SJCRH30 (cell line): ENCODE results near the gene AGPAT3. TPM values are rescaled to one million over a fixed set of nuclear protein-coding genes. Genes with fewer than 3 reads are reported as not detected.

ENCODE experiments used
- DNase-seq, 2 experiments: peaks; one replicate each; pipeline ENCODE4 v3.0.0-alpha.2; 2015 to 2020
- H3K27ac ChIP-seq: fragments of 250-450 bp; sonication (Bioruptor Pico); 2 replicates; pipeline ENCODE4 v1.5.1; 2020; ENCODE audit warnings: mild to moderate bottlenecking, moderate library complexity
- H3K27me3 ChIP-seq: fragments of 250-450 bp; sonication (Bioruptor Pico); 2 replicates; pipeline ENCODE4 v1.5.1; 2020; ENCODE audit warnings: mild to moderate bottlenecking, moderate library complexity
- H3K36me3 ChIP-seq: fragments of 250-450 bp; sonication (Bioruptor Pico); 2 replicates; pipeline ENCODE4 v1.5.1; 2020; ENCODE audit warnings: mild to moderate bottlenecking, moderate library complexity
- H3K4me1 ChIP-seq: fragments of 250-450 bp; sonication (Bioruptor Pico); 2 replicates; pipeline ENCODE4 v1.5.1; 2020; ENCODE audit warnings: mild to moderate bottlenecking, moderate library complexity
- H3K4me3 ChIP-seq: fragments of 250-450 bp; sonication (Bioruptor Pico); 2 replicates; pipeline ENCODE4 v1.5.1; 2020; ENCODE audit warnings: mild to moderate bottlenecking, moderate library complexity
- H3K9me3 ChIP-seq: fragments of 250-450 bp; sonication (Bioruptor Pico); replicated peaks from 2 replicates; pipeline ENCODE4 v1.5.1; 2020; ENCODE audit warnings: mild to moderate bottlenecking, moderate library complexity
- total RNA-seq: library from RNA; depleted of rRNA; stranded (reverse); fragments of >200 nt; shearing (Covaris generic); gene quantifications from 2 replicates; pipeline ENCODE4 v1.2.3, GENCODE V29; 2014

Gene AGPAT3
- total RNA-seq, 1 experiment from 2014 or later: 18.3 TPM

GRCh38 chr21:43921571-43921978, 56.6 kb downstream of the AGPAT3 start:
- H3K27me3 ChIP-seq: no peaks in the 10 kb centered on the region
- no peaks in the 10 kb centered on the region for H3K4me1 ChIP-seq
- H3K36me3 ChIP-seq: no peaks in the 10 kb centered on the region
- no peaks in the 10 kb centered on the region for H3K9me3 ChIP-seq
- no peak overlapping the region for H3K27ac ChIP-seq
- no peak overlapping the region for H3K4me3 ChIP-seq
- no peak for DNase-seq

DNA sequence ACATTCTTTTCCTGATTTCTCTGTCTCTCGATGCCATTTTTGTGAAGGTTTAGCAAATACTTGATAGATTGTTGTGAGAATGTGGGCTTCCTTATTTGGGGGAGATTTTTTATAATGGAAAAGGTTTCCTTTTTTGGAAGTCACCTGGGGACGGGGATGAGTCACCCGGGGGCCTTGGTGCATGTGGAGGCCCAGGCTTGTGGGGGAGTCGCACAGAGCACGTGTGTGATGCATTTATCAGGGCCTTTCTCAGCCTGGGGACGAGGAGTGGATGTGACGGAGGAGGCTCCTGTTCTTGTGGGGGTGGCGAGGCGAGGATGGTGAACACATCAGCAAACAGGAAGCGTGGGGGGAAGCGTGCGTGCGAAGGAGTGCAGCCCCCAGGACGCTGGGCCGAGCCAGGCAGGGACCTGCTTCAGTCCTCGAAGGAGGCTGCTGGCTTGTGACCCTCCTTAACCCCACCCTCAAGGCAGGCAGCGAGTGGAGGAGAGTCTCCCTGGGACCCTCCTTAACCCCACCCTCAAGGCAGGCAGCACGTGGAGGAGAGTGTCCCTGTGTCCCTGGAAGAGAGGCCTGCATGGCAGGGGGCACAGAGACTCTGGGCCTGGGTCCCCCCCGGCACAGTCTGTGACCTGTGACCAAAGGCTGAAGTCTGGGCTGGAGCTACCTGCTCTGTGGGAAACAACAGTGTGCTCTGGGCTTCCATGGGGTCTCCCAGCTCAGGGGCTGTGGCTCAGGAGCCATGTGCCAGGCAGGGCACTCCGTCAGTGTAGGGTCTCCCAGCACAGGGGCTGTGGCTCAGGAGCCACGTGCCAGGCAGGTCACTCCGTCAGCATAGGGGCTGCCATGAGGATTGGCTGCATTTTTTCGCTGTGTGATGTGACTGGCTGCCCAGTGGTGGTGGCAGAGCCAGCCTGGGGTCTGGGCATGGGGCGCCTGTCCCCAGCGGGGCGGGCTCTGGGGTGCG, 57.2 kb downstream of the AGPAT3 start:
- Histone ChIP-seq H3K4me1 (no peaks in the 10 kb centered on the region), H3K27ac (no peak overlapping the region), H3K9me3 (no peaks in the 10 kb centered on the region), H3K27me3 (no peaks in the 10 kb centered on the region), H3K4me3 (no peak overlapping the region), H3K36me3 (no peaks in the 10 kb centered on the region)
- no peak for DNase-seq

- H3K27me3 ChIP-seq: no peaks in the 10 kb centered on the region
- no peaks in the 10 kb centered on the region for H3K9me3 ChIP-seq
- H3K4me1 ChIP-seq: no peaks in the 10 kb centered on the region
- no peak overlapping the region for H3K27ac ChIP-seq
- H3K36me3 ChIP-seq: no peaks in the 10 kb centered on the region
- DNase-seq: no peak
- no peak overlapping the region for H3K4me3 ChIP-seq
Measured at GRCh38 chr21:43922949-43923348, 57.9 kb downstream of the AGPAT3 start.

DNA sequence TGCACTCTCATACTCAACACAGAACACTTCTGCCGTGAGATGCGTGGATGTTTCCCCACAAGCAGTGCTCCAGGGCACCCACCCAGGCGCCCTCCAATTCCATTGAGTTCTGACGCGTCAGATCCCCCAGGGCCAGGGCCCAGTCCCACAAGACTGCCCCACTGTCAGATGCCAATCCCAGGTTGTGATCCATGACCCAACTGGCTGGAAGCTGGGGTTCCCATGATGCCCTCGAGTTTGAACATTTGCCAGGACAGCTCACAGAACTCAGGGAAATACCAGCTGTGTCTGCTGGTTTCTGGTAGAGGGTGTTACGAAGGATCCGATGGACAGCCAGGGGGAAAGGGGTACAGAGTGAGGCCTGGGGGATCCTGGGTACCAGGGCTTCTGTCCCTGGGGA, 58.4 kb downstream of the AGPAT3 start:
- Histone ChIP-seq H3K27me3 (no peaks in the 10 kb centered on the region), H3K9me3 (no peaks in the 10 kb centered on the region), H3K27ac (no peak overlapping the region), H3K36me3 (no peaks in the 10 kb centered on the region), H3K4me1 (no peaks in the 10 kb centered on the region), H3K4me3 (no peak overlapping the region)
- DNase-seq: no peak

DNA sequence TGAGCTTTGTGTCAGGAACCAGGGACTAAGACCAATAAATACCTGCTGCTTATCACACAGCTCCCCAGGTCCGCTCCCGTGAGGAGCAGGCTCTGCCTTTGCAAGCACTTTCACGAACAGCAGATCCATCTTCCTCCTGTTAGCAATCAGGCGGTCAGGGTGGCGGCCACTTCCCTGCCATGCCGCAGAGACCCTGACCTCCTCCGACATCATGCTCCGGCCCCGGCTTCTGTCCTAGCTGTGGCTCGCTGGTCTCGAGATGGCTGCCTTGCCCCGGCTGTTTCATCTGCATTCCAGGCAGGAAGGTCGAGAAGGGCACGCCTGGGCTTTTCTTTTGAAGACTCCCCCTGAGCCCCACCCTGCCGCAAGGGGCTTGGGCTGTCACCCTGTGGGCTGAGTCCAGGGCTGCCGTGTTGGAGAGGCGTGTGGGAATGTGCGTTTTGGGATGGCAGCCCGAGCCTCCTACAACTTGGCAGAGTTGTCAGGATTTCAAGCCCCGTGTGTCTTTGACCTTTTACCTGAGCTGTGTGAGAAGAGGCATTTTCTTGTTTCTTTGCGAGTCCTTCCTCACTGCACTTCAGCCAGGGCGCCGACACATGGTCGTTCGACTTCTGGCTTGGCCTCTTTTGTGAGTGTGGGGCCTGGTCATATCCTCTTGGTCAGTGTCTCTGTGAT, 59.5 kb downstream of the AGPAT3 start:
- H3K4me3 ChIP-seq: no peak overlapping the region
- H3K36me3 ChIP-seq: no peaks in the 10 kb centered on the region
- H3K27me3 ChIP-seq: no peaks in the 10 kb centered on the region
- no peaks in the 10 kb centered on the region for H3K4me1 ChIP-seq
- no peak for DNase-seq
- H3K27ac ChIP-seq: no peak overlapping the region
- H3K9me3 ChIP-seq: no peaks in the 10 kb centered on the region

DNA sequence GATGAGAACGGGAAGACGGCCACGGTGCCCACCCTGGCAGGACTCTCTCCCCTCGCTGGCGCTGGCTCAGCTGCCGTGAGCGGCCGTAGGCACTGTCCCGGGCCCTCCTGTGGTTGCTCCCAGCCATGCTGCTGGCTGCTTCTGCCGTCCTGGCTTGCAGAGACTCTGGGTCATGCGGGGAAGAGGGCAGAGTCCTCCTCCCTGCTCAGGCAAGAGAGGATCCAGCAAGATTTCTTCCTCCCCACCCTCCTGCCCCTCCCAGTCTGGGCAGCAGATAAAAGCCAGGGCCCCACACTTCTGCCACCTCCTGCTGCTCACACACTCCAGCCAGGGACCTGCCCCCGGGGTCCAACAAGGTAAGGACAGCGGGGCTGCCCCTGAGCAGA, 60.1 kb downstream of the AGPAT3 start:
- H3K27ac ChIP-seq: no peak overlapping the region
- no peak overlapping the region for H3K4me3 ChIP-seq
- DNase-seq: no peak
- H3K4me1 ChIP-seq: no peaks in the 10 kb centered on the region
- H3K9me3 ChIP-seq: no peaks in the 10 kb centered on the region
- H3K36me3 ChIP-seq: no peaks in the 10 kb centered on the region
- H3K27me3 ChIP-seq: no peaks in the 10 kb centered on the region

DNA sequence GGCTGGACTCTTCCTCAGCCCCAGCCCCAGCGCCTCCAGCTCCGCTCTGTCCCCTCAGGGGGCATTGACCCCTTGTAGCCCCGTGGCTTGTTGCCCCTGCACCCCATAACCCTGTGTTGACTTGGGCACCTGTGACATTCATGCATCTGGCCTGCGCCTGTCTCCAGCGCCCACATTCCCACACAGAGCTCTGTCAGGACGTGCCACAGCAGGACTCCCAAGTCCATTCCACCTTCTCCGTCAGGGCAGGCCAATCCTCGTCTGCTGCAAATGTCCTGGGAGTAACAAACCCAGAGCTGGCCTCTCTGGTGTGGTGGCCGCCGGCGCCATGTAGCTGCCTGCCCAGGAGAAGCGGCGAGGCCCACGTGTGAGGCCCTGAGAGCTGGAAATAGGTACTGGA, 60.6 kb downstream of the AGPAT3 start:
- no peak for DNase-seq
- Histone ChIP-seq H3K27me3 (no peaks in the 10 kb centered on the region), H3K4me1 (no peaks in the 10 kb centered on the region), H3K27ac (no peak overlapping the region), H3K9me3 (no peaks in the 10 kb centered on the region), H3K36me3 (no peaks in the 10 kb centered on the region), H3K4me3 (no peak overlapping the region)

DNA sequence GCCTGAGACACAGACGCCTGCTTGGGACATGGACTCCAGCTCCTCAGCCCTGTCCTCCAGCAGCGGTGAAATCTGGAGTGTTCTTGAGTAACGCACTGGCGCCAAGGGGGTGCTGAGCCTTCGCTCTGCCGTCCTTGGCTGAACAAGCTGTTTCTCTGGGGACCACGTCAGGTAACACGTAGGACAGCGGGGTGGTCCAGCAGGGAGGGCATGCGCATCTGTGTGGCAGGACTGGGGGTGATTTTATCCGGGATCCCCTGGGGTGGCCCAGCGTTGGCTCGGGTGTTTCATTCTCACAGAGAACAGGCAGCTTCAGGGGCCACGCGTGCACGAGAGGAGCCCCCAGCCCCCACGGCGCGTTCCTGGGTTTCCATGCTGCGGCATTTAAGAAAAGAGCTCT, 61.2 kb downstream of the AGPAT3 start:
- Histone ChIP-seq H3K27ac (no peak overlapping the region), H3K9me3 (no peaks in the 10 kb centered on the region), H3K36me3 (no peaks in the 10 kb centered on the region), H3K4me3 (no peak overlapping the region), H3K27me3 (no peaks in the 10 kb centered on the region), H3K4me1 (no peaks in the 10 kb centered on the region)
- DNase-seq: no peak

DNA sequence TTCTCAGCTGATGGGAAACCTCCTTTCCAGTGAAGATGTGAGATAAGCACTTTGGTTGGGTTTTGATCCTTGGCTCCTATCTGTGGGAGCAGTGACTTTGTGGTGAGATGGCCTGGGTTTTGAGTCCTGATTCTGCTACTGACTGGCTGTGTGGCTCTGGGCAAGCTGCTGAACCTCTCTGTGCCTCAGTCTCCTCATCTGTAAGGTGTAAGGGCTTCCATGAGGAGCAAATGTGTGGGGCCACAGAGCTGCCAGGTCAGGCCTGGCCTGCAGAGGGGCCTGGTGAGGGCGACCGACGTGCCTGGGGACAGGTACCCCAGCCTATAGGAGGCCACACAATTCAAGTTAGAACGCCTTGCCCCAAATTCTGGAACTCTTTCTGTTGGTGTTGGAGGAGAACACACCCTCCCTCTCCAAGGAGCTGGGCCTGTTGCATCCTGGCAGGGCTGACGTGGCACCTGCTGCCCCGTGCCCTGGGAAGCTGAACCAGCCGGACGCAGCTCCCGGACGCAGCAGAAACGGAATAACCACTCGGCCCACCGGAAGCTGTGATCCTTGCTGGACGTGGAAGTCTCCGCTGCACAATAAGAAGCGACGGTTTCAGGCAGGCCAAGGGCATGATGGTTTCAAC, 62.7 kb downstream of the AGPAT3 start:
- H3K4me3 ChIP-seq: no peak overlapping the region
- no peaks in the 10 kb centered on the region for H3K9me3 ChIP-seq
- no peaks in the 10 kb centered on the region for H3K36me3 ChIP-seq
- no peak overlapping the region for H3K27ac ChIP-seq
- no peaks in the 10 kb centered on the region for H3K27me3 ChIP-seq
- DNase-seq: no peak
- H3K4me1 ChIP-seq: no peaks in the 10 kb centered on the region

DNA sequence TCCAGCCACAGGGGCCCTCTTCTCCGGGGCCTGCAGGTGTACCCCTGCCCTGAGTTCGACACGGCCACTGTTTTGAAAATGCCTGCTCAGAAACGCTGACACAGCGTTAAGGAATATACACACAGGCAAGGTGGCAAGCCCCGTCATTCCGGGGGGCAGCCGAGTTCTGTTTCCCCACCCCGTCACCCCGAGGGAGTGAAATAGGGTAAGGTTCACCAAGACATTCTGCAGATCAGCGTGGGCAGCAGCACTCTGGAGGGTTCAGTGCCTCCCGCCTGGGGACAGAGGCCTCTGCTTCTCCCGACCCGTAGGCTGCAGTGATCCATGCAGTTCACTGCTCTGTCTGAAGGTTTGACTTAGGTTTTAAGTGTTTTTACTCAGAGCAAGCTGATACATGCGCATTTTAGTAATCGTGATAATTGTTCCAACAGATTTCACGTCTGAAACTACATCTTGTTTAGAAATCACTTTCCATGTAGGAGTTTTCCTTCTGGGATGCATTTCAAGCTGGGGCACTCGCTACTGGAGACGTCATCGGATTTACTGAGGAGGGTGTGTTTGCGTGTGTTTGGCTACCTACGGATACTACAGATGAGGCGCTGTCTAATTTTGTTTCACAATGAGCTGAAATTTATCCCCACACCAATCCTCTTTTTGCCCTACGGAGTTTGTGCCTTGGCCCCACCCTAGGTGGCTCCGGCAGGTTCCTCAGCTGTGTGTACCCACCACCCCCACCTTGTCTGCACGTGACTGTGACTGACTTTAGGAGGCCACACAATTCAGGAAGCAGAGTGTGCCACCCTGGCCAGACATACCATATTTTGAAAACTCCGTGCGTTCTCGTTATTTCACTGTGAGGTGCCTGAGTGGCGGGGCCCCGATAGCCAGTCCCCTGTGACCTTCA, 63.5 kb downstream of the AGPAT3 start:
- no peaks in the 10 kb centered on the region for H3K9me3 ChIP-seq
- no peaks in the 10 kb centered on the region for H3K4me1 ChIP-seq
- no peaks in the 10 kb centered on the region for H3K27me3 ChIP-seq
- no peak for DNase-seq
- H3K27ac ChIP-seq: no peak overlapping the region
- no peaks in the 10 kb centered on the region for H3K36me3 ChIP-seq
- H3K4me3 ChIP-seq: no peak overlapping the region

- Histone ChIP-seq H3K36me3 (no peaks in the 10 kb centered on the region), H3K27me3 (no peaks in the 10 kb centered on the region), H3K9me3 (no peaks in the 10 kb centered on the region), H3K4me3 (no peak overlapping the region), H3K4me1 (no peaks in the 10 kb centered on the region), H3K27ac (no peak overlapping the region)
- no peak for DNase-seq
Measured at GRCh38 chr21:43929217-43929971, 64.4 kb downstream of the AGPAT3 start.

- Histone ChIP-seq H3K27me3 (no peaks in the 10 kb centered on the region), H3K4me3 (no peak overlapping the region), H3K36me3 (no peaks in the 10 kb centered on the region), H3K9me3 (no peaks in the 10 kb centered on the region), H3K4me1 (no peaks in the 10 kb centered on the region), H3K27ac (no peak overlapping the region)
- DNase-seq: no peak
Measured at GRCh38 chr21:43930074-43930847, 65.2 kb downstream of the AGPAT3 start.

DNA sequence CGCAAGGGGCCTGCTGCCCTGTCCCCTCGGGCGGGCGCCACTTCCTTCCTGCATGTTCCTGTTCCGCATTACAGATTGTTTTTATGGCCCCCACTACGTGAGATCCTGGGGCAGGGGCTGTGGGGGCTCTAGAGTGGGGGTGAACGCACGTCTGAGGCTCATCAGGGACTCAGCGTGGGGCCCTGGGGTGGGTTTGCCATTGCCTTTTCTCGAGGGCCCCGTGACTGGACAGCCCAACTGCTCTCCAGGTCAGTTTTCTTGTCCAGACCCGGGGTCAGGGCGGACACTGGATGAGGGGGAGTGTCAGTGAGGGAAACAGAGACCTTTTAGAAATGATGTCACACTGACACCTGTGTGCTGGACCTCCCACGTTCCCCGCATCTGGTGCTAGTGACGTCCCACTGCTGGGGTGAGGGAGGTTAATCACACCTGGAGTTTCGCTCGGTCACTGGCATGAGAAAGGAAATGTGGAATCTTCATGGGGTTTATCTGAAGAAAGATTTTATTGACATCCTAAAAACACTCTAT, 65.9 kb downstream of the AGPAT3 start:
- no peak for DNase-seq
- Histone ChIP-seq H3K9me3 (no peaks in the 10 kb centered on the region), H3K36me3 (no peaks in the 10 kb centered on the region), H3K27me3 (no peaks in the 10 kb centered on the region), H3K27ac (no peak overlapping the region), H3K4me1 (no peaks in the 10 kb centered on the region), H3K4me3 (no peak overlapping the region)
